ENCODE data around the gene COP1. TPM values are rescaled to one million over a fixed set of nuclear protein-coding genes. Genes with fewer than 3 reads are reported as not detected.

Gene COP1
- total RNA-seq, 4 donors from 2014 or later, result 74.1 to 104 (median 87.5) TPM

DNA sequence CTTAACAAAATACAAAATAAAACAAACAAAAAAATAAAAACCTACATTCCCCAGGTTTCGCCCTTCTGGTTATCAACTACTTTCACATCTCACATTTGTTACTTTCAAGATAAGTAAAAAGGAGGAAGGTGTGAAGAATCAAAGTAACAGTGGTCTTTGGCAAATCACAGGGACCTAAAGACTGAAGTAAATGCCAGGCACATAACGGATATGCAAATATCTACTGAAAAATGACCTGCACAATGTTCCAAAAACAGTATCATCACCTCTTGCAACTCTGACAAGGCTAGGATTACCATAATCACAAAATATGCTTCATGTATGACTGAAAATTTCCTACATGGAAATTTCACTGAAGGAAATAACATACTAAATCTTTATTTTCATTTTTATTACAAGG lies 29.3 kb downstream of the COP1 start:
- 85 to 93% methylated on average over 2 of the region's 2 CpGs for WGBS, 2 donors
- Histone ChIP-seq H3K27me3 (no peaks in the 10 kb centered on the region), H3K9me3 (no peaks in the 10 kb centered on the region), H3K4me1 (peaks cover 0 to 5% (median 0%) of the 10 kb centered on the region in 4 donors), H3K27ac (no peak overlapping the region), H3K36me3 (peaks cover 0 to 32% (median 0%) of the 10 kb centered on the region in 3 donors), H3K4me3 (no peak overlapping the region)
- DNase-seq (ENCODE audit: low spot score in 2 of 2), result no peak
- TF ChIP-seq POLR2A (IDR thresholded peaks at IDR 0.05), result no peak
- TF ChIP-seq EP300 (IDR thresholded peaks at IDR 0.05), result no peak
- TF ChIP-seq, protein P1, sequence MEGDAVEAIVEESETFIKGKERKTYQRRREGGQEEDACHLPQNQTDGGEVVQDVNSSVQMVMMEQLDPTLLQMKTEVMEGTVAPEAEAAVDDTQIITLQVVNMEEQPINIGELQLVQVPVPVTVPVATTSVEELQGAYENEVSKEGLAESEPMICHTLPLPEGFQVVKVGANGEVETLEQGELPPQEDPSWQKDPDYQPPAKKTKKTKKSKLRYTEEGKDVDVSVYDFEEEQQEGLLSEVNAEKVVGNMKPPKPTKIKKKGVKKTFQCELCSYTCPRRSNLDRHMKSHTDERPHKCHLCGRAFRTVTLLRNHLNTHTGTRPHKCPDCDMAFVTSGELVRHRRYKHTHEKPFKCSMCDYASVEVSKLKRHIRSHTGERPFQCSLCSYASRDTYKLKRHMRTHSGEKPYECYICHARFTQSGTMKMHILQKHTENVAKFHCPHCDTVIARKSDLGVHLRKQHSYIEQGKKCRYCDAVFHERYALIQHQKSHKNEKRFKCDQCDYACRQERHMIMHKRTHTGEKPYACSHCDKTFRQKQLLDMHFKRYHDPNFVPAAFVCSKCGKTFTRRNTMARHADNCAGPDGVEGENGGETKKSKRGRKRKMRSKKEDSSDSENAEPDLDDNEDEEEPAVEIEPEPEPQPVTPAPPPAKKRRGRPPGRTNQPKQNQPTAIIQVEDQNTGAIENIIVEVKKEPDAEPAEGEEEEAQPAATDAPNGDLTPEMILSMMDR (IDR thresholded peaks at IDR 0.05), result no peak

DNA sequence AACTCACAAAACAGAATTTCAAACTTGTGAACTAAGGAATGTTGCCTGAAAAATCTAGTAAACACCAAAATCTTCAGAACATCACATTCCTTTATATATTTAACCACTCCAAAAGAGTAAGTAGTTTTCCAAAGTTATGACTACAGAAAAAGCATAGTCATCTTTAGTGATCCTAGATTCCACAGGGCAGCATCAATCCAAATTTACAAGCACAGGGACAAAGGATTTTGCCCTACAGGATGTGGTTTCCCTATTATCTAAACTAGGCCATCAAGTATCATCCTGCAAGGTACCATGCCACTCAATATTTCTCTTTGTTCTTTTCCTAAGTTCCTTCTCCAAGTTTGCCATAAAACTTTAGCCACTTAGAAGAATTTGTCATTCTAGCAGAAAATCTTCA lies 33.0 kb downstream of the COP1 start:
- DNase-seq (ENCODE audit: low spot score in 2 of 2), result no peak
- H3K36me3 ChIP-seq, result peaks cover 0 to 53% (median 0%) of the 10 kb centered on the region in 3 donors
- H3K9me3 ChIP-seq, result no peaks in the 10 kb centered on the region
- peaks cover 0 to 5% (median 0%) of the 10 kb centered on the region in 4 donors for H3K4me1 ChIP-seq
- H3K27me3 ChIP-seq, result no peaks in the 10 kb centered on the region
- H3K27ac ChIP-seq, result no peak overlapping the region
- TF ChIP-seq, protein P1 (IDR thresholded peaks at IDR 0.05), result no peak
- TF ChIP-seq POLR2A (IDR thresholded peaks at IDR 0.05) (no peak), EP300 (IDR thresholded peaks at IDR 0.05) (no peak)
- no peak overlapping the region for H3K4me3 ChIP-seq

DNA sequence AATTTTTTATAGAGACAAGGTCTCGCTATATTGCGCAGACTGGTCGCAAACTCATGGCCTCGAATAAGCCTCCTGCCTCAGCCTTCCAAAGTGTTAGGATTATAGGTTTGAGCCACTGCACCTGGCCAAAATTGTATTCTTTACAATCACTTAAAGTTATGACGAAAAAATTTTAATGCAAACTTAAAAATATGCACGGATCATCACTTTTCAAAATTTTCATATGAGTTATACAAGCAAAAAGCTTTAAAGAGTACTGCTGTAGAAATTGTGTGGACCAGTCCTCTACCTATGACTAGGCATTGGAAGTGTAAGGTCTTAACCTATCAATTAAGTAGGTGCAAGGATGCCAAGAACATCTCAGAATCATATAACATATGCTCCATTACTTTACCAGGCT lies 34.9 kb downstream of the COP1 start:
- no peak for DNase-seq (ENCODE audit: low spot score in 2 of 2)
- Histone ChIP-seq H3K4me3 (no peak overlapping the region), H3K36me3 (peaks cover 0 to 53% (median 0%) of the 10 kb centered on the region in 3 donors), H3K9me3 (no peaks in the 10 kb centered on the region), H3K4me1 (no peaks in the 10 kb centered on the region), H3K27me3 (no peaks in the 10 kb centered on the region), H3K27ac (no peak overlapping the region)
- 94 to 98% methylated on average over 6 of the region's 6 CpGs for WGBS, 2 donors
- TF ChIP-seq POLR2A (IDR thresholded peaks at IDR 0.05) (no peak), EP300 (IDR thresholded peaks at IDR 0.05) (no peak)
- TF ChIP-seq, protein P1 (IDR thresholded peaks at IDR 0.05), result no peak

DNA sequence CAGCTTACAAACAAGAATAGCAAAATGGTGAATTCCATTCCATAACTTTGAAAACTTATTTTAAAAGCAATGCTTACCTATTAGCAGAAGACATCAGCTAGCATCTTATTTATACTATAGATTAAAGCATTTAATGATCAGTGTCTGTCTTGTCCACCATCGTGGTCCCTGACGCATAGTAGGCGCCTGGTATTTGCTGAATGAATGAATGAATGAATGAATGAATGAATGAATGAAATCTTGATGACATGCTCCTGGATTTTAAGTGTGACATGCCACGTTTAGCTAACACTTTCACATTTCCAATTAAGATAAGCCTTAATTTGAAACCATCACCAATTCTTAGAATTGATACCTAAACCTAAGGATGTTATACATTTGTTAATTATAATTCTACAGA lies 39.9 kb downstream of the COP1 start:
- no peak overlapping the region for H3K4me3 ChIP-seq
- peaks cover 0 to 31% (median 0%) of the 10 kb centered on the region in 3 donors for H3K36me3 ChIP-seq
- no peak for TF ChIP-seq EP300 (IDR thresholded peaks at IDR 0.05)
- TF ChIP-seq POLR2A (IDR thresholded peaks at IDR 0.05), result no peak
- TF ChIP-seq, protein P1 (IDR thresholded peaks at IDR 0.05), result no peak
- no peaks in the 10 kb centered on the region for H3K4me1 ChIP-seq
- DNase-seq (ENCODE audit: low spot score in 2 of 2), result no peak
- 95 to 97% methylated on average over 4 of the region's 4 CpGs for WGBS, 2 donors
- H3K9me3 ChIP-seq, result no peaks in the 10 kb centered on the region
- no peaks in the 10 kb centered on the region for H3K27me3 ChIP-seq
- no peak overlapping the region for H3K27ac ChIP-seq

DNA sequence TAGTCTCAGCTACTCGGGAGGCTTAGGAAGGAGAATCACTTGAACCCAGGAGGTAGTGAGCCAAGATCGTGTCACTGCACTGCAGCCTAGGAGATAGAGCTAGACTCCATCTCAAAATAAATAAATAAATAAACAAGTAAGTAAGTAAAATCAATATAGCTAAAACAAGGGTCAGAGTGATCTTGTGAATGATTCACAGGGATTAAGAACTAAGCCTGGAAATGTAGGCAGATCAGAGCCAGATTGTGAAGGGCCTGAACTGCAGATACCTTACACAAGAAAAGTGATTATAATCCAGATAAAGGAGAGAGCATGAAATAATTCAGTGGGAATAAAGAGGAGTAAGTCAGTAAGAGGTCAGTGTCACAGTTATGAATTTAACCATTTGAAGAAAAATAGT lies 41.5 kb downstream of the COP1 start:
- peaks cover 0 to 34% (median 0%) of the 10 kb centered on the region in 3 donors for H3K36me3 ChIP-seq
- TF ChIP-seq POLR2A (IDR thresholded peaks at IDR 0.05), result no peak
- TF ChIP-seq, protein P1 (IDR thresholded peaks at IDR 0.05), result no peak
- no peak for TF ChIP-seq EP300 (IDR thresholded peaks at IDR 0.05)
- H3K9me3 ChIP-seq, result no peaks in the 10 kb centered on the region
- H3K4me1 ChIP-seq, result no peaks in the 10 kb centered on the region
- H3K27ac ChIP-seq, result no peak overlapping the region
- WGBS, 2 donors, result 91 to 96% methylated on average over 2 of the region's 2 CpGs
- no peaks in the 10 kb centered on the region for H3K27me3 ChIP-seq
- no peak for DNase-seq (ENCODE audit: low spot score in 2 of 2)
- no peak overlapping the region for H3K4me3 ChIP-seq

Measured in tibial nerve (tissue), 4 donors.